ENCODE data around the gene VPS16. TPM values are rescaled to one million over a fixed set of nuclear protein-coding genes. Genes with fewer than 3 reads are reported as not detected.

The VPS16 gene
- total RNA-seq, 6 donors from 2014 or later, result 22.6 to 53.4 (median 38.2) TPM

- 93 to 97% methylated on average over 6 to 12 of the region's 12 CpGs for WGBS, 2 donors
Observed at GRCh38 chr20:2864626-2865025, 24.1 kb downstream of the VPS16 start.

DNA sequence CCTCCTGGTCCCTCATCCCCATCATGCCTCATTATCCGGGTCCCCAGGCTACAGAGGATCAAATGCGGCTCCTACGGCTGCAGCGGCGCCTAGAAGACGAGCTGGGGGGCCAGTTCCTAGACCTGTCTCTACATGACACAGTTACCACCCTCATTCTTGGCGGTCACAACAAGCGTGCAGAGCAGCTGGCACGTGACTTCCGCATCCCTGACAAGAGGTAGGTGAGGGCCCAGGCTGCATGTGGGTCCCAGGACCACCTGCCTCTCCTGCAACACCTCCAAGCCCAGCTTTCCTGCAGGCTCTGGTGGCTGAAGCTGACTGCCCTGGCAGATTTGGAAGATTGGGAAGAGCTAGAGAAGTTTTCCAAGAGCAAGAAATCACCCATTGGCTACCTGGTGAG is 24.6 kb downstream of the VPS16 start:
- H3K36me3 ChIP-seq, result peaks cover 6 to 62% (median 54%) of the 10 kb centered on the region in 4 donors
- H3K27me3 ChIP-seq, result no peaks in the 10 kb centered on the region
- DNase-seq (no peak), ATAC-seq (ENCODE audit: low FRiP score in 2 of 2) (no peak)
- no peak overlapping the region for H3K27ac ChIP-seq
- H3K9me3 ChIP-seq, result no peaks in the 10 kb centered on the region
- TF ChIP-seq POLR2A (IDR thresholded peaks at IDR 0.05), result no peak
- WGBS, 2 donors, result 90 to 100% methylated on average over 9 to 10 of the region's 10 CpGs
- peaks cover 0 to 3% (median 0%) of the 10 kb centered on the region in 4 donors for H3K4me1 ChIP-seq
- no peak overlapping the region for H3K4me3 ChIP-seq

More at GRCh38 chr20:2864626-2865025, 24.1 kb downstream of the VPS16 start:
- Histone ChIP-seq H3K27me3 (no peaks in the 10 kb centered on the region), H3K27ac (no peak overlapping the region), H3K4me3 (no peak overlapping the region), H3K9me3 (no peaks in the 10 kb centered on the region), H3K4me1 (peaks cover 0 to 3% (median 0%) of the 10 kb centered on the region in 4 donors), H3K36me3 (peaks cover 6 to 67% (median 54%) of the 10 kb centered on the region in 4 donors)
- ATAC-seq (ENCODE audit: low FRiP score in 2 of 2), result no peak
- no peak for TF ChIP-seq EP300 (IDR thresholded peaks at IDR 0.05)
- no peak for TF ChIP-seq POLR2A (IDR thresholded peaks at IDR 0.05)
- no peak for TF ChIP-seq POLR2AphosphoS5 (IDR thresholded peaks at IDR 0.05)
- TF ChIP-seq, protein P1, sequence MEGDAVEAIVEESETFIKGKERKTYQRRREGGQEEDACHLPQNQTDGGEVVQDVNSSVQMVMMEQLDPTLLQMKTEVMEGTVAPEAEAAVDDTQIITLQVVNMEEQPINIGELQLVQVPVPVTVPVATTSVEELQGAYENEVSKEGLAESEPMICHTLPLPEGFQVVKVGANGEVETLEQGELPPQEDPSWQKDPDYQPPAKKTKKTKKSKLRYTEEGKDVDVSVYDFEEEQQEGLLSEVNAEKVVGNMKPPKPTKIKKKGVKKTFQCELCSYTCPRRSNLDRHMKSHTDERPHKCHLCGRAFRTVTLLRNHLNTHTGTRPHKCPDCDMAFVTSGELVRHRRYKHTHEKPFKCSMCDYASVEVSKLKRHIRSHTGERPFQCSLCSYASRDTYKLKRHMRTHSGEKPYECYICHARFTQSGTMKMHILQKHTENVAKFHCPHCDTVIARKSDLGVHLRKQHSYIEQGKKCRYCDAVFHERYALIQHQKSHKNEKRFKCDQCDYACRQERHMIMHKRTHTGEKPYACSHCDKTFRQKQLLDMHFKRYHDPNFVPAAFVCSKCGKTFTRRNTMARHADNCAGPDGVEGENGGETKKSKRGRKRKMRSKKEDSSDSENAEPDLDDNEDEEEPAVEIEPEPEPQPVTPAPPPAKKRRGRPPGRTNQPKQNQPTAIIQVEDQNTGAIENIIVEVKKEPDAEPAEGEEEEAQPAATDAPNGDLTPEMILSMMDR (IDR thresholded peaks at IDR 0.05), result no peak
- no peak for DNase-seq

DNA sequence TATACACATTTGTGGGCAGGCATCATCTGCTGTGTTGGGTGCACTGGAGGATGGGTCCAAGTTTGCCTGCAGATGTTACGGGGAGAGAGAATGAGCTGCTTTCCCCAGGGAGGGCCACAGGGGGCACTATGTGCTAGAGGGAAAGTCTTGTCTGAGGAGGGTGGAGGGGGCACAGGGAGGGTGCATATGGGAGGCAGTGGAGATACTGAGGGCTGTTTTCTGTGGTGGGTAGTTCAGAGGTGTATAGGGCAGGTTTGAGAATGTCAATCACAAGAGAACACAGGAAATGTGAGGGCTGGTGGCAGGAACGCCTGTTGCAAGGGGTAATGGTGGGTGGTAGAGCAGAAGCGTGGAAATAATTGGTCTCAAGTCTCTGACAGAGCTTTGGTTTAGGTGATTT is 25.1 kb downstream of the VPS16 start:
- TF ChIP-seq POLR2AphosphoS5 (IDR thresholded peaks at IDR 0.05) (no peak), POLR2A (IDR thresholded peaks at IDR 0.05) (no peak), EP300 (IDR thresholded peaks at IDR 0.05) (no peak)
- TF ChIP-seq, protein P1 (IDR thresholded peaks at IDR 0.05), result no peak

GRCh38 chr20:2866236-2866635 is 25.7 kb downstream of the VPS16 start:
- Histone ChIP-seq H3K4me3 (no peak overlapping the region), H3K27ac (no peak overlapping the region), H3K4me1 (peaks cover 7 to 11% (median 11%) of the 10 kb centered on the region in 4 donors), H3K36me3 (peaks cover 6 to 54% (median 44%) of the 10 kb centered on the region in 4 donors), H3K9me3 (no peaks in the 10 kb centered on the region), H3K27me3 (no peaks in the 10 kb centered on the region)
- DNase-seq, result no peak
- ATAC-seq (ENCODE audit: low FRiP score in 2 of 2), result no peak
- TF ChIP-seq EP300 (IDR thresholded peaks at IDR 0.05), result no peak
- TF ChIP-seq, protein P1 (IDR thresholded peaks at IDR 0.05), result no peak
- TF ChIP-seq POLR2AphosphoS5 (IDR thresholded peaks at IDR 0.05), result no peak
- no peak for TF ChIP-seq POLR2A (IDR thresholded peaks at IDR 0.05)
- 87 to 94% methylated on average over 5 to 10 of the region's 11 CpGs for WGBS, 2 donors

More for the DNA sequence above, 25.1 kb downstream of the VPS16 start:
- H3K27ac ChIP-seq, result no peak overlapping the region
- 87 to 88% methylated on average over 3 of the region's 3 CpGs for WGBS, 2 donors
- no peaks in the 10 kb centered on the region for H3K9me3 ChIP-seq
- no peaks in the 10 kb centered on the region for H3K27me3 ChIP-seq
- peaks cover 6 to 60% (median 50%) of the 10 kb centered on the region in 4 donors for H3K36me3 ChIP-seq
- H3K4me3 ChIP-seq, result no peak overlapping the region
- no peak for DNase-seq
- peaks cover 1 to 7% (median 5%) of the 10 kb centered on the region in 4 donors for H3K4me1 ChIP-seq
- ATAC-seq (ENCODE audit: low FRiP score in 2 of 2), result no peak

DNA sequence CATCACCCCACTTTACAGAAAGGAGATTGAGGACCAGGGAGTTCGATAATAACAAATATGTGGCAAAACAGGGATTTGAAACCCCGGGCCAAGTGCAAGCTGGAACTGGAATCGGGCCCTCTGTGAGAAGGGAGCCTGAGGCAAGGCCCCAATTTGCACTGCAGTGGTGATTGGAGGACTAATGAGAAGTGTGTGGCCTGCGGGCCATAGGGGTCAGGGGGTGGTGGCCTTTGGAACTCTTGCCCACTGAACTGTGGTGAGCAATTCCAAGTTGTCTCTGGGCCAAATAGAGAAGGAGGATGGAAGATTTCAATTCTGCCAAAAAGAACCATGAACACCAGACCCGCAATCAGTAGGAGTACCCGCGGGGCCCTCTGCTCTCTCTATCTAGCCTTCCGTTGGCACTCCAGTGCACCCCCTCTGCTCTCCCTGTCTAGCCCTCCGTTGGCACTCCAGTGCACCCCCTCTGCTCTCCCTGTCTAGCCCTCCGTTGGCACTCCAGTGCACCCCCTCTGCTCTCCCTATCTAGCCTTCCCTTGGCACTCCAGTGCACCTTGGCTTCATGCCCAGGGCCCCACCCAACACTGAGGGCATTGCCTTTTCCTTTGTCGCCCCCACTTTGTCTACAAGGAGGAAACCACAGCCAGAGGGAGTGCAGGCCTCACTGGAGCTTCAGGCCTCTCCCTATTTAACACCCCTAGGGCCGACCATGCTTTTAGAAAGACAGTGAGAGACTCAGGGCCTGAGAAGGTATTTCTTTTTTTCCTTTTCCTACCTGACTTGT is 26.7 kb downstream of the VPS16 start:
- Histone ChIP-seq H3K9me3 (no peaks in the 10 kb centered on the region), H3K4me1 (peaks cover 14 to 21% (median 20%) of the 10 kb centered on the region in 4 donors), H3K36me3 (peaks cover 0 to 44% (median 34%) of the 10 kb centered on the region in 4 donors), H3K27me3 (no peaks in the 10 kb centered on the region), H3K4me3 (no peak overlapping the region), H3K27ac (no peak overlapping the region)
- ATAC-seq (ENCODE audit: low FRiP score in 2 of 2), result no peak
- WGBS, 2 donors, result 67 to 68% methylated on average over 12 of the region's 12 CpGs
- no peak for TF ChIP-seq POLR2A (IDR thresholded peaks at IDR 0.05)
- no peak for TF ChIP-seq EP300 (IDR thresholded peaks at IDR 0.05)
- TF ChIP-seq, protein P1 (IDR thresholded peaks at IDR 0.05), result no peak
- TF ChIP-seq POLR2AphosphoS5 (IDR thresholded peaks at IDR 0.05), result no peak
- no peak for DNase-seq
